ENCODE measurements around the gene RBM34. TPM values are rescaled to one million over a fixed set of nuclear protein-coding genes. Genes with fewer than 3 reads are reported as not detected.
A peak's percentile ranks its signal among the peaks of the same experiment; 100 is the strongest.
"Not testable (repeated sequence)": the region's sequence is repeated elsewhere in the genome, so short reads cannot be mapped to it uniquely, and the experiment has no call there.

Gene RBM34
- total and polyA plus RNA-seq, 2 donors (not counting 1 experiment from before 2014, with no cell fraction given), result 30.3 to 64.1 TPM

- TF ChIP-seq EZH2 (IDR thresholded peaks at IDR 0.05; ENCODE audit: low read length, missing control alignments) (no peak), CTCF (conservative IDR thresholded peaks at IDR 0.05 in 1 of 2, IDR thresholded peaks at IDR 0.05 in 1 of 2; ENCODE audit: low read depth in 1 of 2, low read length in 2 of 2) (no peak)
Measured at GRCh38 chr1:235160383-235160956, 580 bp downstream of the RBM34 start.

GRCh38 chr1:235159930-235160329 lies 1.1 kb downstream of the RBM34 start:
- not testable (repeated sequence) for H4K20me1 ChIP-seq (ENCODE audit: control insufficient read depth, extremely low read depth, insufficient read depth, low read length); H3K9ac ChIP-seq (ENCODE audit: insufficient read depth, low read length); H3K4me1 ChIP-seq (ENCODE audit: control insufficient read depth, extremely low read depth, insufficient read depth, low read length); DNase-seq (ENCODE audit: low read depth in 2 of 2); H3K9me3 ChIP-seq (ENCODE audit: control insufficient read depth, insufficient read depth, low read depth, low read length); H3K27ac ChIP-seq (ENCODE audit: insufficient read depth, low read length); H2AFZ ChIP-seq (ENCODE audit: low read length); H3K27me3 ChIP-seq (ENCODE audit: control insufficient read depth, insufficient read depth, low read length); H3K36me3 ChIP-seq (ENCODE audit: control insufficient read depth, insufficient read depth, low read length)
- Histone ChIP-seq H3K4me2 (ENCODE audit: extremely low read depth, insufficient read depth, low read length) (peak overlapping the region; percentile 69), H3K79me2 (ENCODE audit: control insufficient read depth, insufficient read depth, low read length) (peaks cover 17% of the 10 kb centered on the region), H3K4me3 (replicated peaks in 1 of 4; ENCODE audit: control extremely low read depth in 1 of 4, insufficient read depth in 1 of 4, low read depth in 3 of 4, low read length in 4 of 4) (peak overlapping the region; percentile 78 to 98 (median 96))

More at GRCh38 chr1:235160383-235160956, 580 bp downstream of the RBM34 start:
- Histone ChIP-seq H3K4me3 (replicated peaks in 1 of 4; ENCODE audit: control extremely low read depth in 1 of 4, insufficient read depth in 1 of 4, low read depth in 3 of 4, low read length in 4 of 4) (peak overlapping the region; percentile 78 to 98 (median 96)), H3K27ac (ENCODE audit: insufficient read depth, low read length) (peak overlapping the region; percentile 93), H3K4me1 (ENCODE audit: control insufficient read depth, extremely low read depth, insufficient read depth, low read length) (no peaks in the 10 kb centered on the region), H3K27me3 (ENCODE audit: control insufficient read depth, insufficient read depth, low read length) (no peaks in the 10 kb centered on the region), H2AFZ (ENCODE audit: low read length) (peak overlapping the region; percentile 94), H3K9ac (ENCODE audit: insufficient read depth, low read length) (peak overlapping the region; percentile 88), H4K20me1 (ENCODE audit: control insufficient read depth, extremely low read depth, insufficient read depth, low read length) (no peaks in the 10 kb centered on the region), H3K79me2 (ENCODE audit: control insufficient read depth, insufficient read depth, low read length) (peaks cover 17% of the 10 kb centered on the region), H3K4me2 (ENCODE audit: extremely low read depth, insufficient read depth, low read length) (peak overlapping the region; percentile 69), H3K36me3 (ENCODE audit: control insufficient read depth, insufficient read depth, low read length) (peaks cover 3% of the 10 kb centered on the region), H3K9me3 (ENCODE audit: control insufficient read depth, insufficient read depth, low read depth, low read length) (no peaks in the 10 kb centered on the region)
- DNase-seq (ENCODE audit: low read depth in 2 of 2), result peak; percentile 67 to 74

GRCh38 chr1:235159284-235159683 lies 1.8 kb downstream of the RBM34 start:
- not testable (repeated sequence) for H3K4me1 ChIP-seq (ENCODE audit: control insufficient read depth, extremely low read depth, insufficient read depth, low read length); H3K4me3 ChIP-seq (replicated peaks in 1 of 4; ENCODE audit: control extremely low read depth in 1 of 4, insufficient read depth in 1 of 4, low read depth in 3 of 4, low read length in 4 of 4)
- H3K79me2 ChIP-seq (ENCODE audit: control insufficient read depth, insufficient read depth, low read length), result peaks cover 17% of the 10 kb centered on the region

GRCh38 chr1:235158680-235159079 lies 2.4 kb downstream of the RBM34 start:
- DNase-seq (ENCODE audit: low read depth in 2 of 2), result no peak
- peaks cover 3% of the 10 kb centered on the region for H3K36me3 ChIP-seq (ENCODE audit: control insufficient read depth, insufficient read depth, low read length)
- H3K79me2 ChIP-seq (ENCODE audit: control insufficient read depth, insufficient read depth, low read length), result peaks cover 17% of the 10 kb centered on the region

More at GRCh38 chr1:235159284-235159683, 1.8 kb downstream of the RBM34 start:
- not testable (repeated sequence) for H3K27ac ChIP-seq (ENCODE audit: insufficient read depth, low read length); H3K4me2 ChIP-seq (ENCODE audit: extremely low read depth, insufficient read depth, low read length); H3K36me3 ChIP-seq (ENCODE audit: control insufficient read depth, insufficient read depth, low read length); H4K20me1 ChIP-seq (ENCODE audit: control insufficient read depth, extremely low read depth, insufficient read depth, low read length); H3K27me3 ChIP-seq (ENCODE audit: control insufficient read depth, insufficient read depth, low read length); H2AFZ ChIP-seq (ENCODE audit: low read length); DNase-seq (ENCODE audit: low read depth in 2 of 2); H3K9ac ChIP-seq (ENCODE audit: insufficient read depth, low read length); H3K9me3 ChIP-seq (ENCODE audit: control insufficient read depth, insufficient read depth, low read depth, low read length)

More at GRCh38 chr1:235158680-235159079, 2.4 kb downstream of the RBM34 start:
- Histone ChIP-seq H3K4me2 (ENCODE audit: extremely low read depth, insufficient read depth, low read length) (no peak overlapping the region), H3K9ac (ENCODE audit: insufficient read depth, low read length) (no peak overlapping the region), H3K9me3 (ENCODE audit: control insufficient read depth, insufficient read depth, low read depth, low read length) (no peaks in the 10 kb centered on the region), H4K20me1 (ENCODE audit: control insufficient read depth, extremely low read depth, insufficient read depth, low read length) (no peaks in the 10 kb centered on the region), H3K4me3 (replicated peaks in 1 of 4; ENCODE audit: control extremely low read depth in 1 of 4, insufficient read depth in 1 of 4, low read depth in 3 of 4, low read length in 4 of 4) (no peak overlapping the region), H3K27ac (ENCODE audit: insufficient read depth, low read length) (no peak overlapping the region), H2AFZ (ENCODE audit: low read length) (no peak overlapping the region), H3K4me1 (ENCODE audit: control insufficient read depth, extremely low read depth, insufficient read depth, low read length) (no peaks in the 10 kb centered on the region), H3K27me3 (ENCODE audit: control insufficient read depth, insufficient read depth, low read length) (no peaks in the 10 kb centered on the region)
- TF ChIP-seq CTCF (conservative IDR thresholded peaks at IDR 0.05 in 1 of 2, IDR thresholded peaks at IDR 0.05 in 1 of 2; ENCODE audit: low read depth in 1 of 2, low read length in 2 of 2) (no peak), EZH2 (IDR thresholded peaks at IDR 0.05; ENCODE audit: low read length, missing control alignments) (no peak)
